GM18526 (cell line): ENCODE results near the gene CDH13.

Experiments used
- POLR2A ChIP-seq: IDR thresholded peaks from 3 replicates; pipeline ENCODE4 v1.6.1; 2011; ENCODE audit not compliant: insufficient read length; ENCODE audit errors: extremely low read depth

CDH13 gene

DNA sequence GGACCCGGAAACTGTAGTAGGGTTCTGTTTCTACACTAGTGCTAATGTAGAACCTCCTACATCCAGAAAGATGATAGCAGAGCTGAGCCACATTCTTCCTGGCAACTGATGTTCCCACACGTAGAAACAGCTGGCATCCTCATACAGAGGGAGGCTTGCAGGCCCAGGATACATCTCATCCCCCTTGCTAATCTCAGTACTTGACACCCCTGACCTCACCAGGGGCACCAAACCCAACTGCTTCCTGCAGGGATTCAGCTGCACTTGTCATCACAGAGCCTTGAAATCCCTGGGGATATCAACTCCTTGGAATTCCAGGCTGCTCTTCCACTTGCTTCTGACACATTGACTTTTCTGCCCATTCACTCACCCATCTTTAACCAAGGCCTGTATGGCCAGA is 1105.8 kb downstream of the CDH13 start:
- TF ChIP-seq POLR2A: no peak

DNA sequence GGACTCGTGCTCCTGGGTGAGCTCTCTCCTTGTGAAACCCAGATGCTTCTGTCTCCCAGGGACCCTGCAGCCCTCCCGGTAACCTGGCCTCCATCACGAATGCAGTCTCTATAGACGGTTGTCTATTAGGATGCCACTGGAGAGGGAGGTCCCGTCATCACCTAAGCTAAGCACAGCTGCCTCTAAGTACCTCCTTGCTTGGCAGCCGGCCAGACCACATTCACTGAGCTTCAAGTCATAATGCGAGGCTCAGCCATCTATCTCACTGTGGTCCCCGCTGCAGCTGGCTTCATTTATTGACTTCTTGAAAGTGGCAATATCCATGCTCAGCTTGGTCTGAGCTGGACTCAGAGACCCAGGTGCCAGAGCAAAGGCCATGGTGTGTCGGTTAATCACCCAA is 1106.5 kb downstream of the CDH13 start:
- no peak for TF ChIP-seq POLR2A

DNA sequence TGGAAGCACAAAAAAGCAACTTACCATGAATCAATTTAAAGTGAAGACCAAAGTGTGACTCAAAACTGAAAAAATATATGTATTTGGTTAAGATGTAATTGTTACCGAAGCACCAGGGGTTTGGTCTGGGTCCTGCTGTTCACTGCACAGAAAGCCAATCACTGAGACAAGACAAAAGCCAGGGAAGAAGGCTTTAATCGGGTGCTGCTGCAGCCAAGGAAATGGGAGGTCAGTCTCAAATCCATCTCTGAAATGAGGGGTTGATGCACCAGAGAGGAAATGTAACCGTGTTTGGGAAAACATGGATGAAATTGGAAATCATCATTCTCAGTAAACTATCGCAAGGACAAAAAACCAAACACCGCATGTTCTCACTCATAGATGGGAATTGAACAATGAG is 1107.4 kb downstream of the CDH13 start:
- no peak for TF ChIP-seq POLR2A

DNA sequence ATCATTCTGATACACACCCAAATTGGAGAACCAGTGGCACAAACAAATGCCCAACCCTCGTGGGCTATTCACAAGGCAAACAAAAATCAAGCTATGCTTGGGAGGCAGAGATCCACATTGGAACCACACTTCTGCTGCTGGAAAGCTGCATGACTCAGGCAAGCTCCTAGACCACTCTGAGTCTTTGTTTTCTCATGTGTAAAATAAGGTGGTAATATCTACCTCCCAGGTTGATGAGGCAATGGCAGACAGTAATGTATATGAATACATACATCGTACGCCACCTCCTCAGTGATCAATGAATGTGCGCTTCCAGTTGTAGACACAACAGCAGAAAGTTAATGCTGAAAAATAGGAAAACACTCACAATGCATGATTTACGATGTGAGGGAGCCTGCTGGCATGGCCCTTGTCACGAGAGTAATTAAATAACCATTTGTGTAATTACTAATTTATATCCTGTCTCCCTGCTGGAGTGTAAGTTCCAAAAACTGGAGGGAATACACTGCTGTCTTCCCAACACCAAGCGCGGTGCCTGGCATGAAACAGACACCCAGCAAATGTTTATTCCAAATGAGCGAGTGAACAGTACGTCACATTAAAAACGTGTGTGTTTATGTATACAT is 1111.1 kb downstream of the CDH13 start:
- no peak for TF ChIP-seq POLR2A

DNA sequence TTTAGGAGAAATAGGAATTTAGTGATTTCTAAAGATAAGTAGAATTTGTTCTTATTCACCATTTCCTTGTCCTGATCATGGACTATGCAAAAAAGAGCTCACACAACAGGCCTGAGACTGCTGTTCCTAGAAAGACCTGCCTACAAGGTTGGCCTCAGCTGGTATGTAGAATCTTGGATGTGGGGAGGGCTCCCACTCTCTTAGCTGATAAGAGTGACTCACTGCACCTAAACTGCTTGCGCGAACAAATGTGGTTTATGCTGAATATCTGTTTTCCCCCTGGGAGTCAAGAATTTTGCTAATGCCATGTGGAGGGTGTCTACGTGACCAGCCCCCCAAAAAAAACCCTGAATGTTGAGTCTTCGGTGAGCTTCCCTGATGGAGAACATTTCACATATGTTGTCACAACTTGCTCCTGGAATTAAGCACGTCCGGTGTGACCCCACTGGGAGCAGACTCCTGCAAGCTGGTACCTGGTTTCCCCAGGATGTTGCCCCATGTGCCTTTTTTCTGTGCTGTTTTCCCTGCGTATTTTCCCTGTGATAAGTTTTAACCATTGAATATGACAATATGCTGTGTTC is 1112.2 kb downstream of the CDH13 start:
- TF ChIP-seq POLR2A: no peak

DNA sequence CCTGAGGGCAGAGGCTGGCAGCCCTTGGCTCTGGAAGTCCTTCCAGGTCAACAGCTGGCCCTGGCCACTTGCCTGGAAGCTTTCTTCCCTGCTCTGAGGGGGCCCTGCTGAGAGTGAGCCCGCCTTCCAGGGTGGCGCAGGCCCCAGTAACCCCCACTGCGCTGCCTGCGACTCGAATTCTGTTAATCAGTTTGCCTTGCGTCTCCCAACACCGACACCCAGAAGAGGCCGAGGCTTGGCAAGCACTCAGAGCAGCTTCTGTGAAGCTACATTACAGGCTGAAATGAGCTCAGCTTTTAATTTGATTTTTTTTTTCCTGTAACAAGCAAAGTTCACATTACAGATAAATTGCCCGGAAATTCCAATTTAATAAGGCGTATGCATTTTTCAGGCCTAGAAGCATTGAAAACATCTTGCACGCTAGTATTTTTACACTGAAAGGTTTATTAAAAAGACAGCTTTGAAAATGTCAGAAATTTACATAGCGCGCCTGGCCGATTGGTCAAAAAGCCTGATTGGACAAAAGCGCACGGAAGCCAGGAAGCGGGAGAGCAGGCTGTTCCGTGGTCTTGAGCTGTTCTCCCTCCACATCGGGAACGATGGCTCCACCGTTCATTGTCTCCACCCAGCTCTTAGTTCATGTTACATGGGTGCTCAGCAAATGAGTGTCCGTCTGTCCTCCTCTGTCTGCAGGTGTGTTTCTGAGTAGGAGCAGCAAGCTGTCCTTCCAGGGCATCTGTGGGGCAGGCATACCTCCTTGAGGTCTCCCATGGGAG is 1115.5 kb downstream of the CDH13 start:
- TF ChIP-seq POLR2A: no peak

DNA sequence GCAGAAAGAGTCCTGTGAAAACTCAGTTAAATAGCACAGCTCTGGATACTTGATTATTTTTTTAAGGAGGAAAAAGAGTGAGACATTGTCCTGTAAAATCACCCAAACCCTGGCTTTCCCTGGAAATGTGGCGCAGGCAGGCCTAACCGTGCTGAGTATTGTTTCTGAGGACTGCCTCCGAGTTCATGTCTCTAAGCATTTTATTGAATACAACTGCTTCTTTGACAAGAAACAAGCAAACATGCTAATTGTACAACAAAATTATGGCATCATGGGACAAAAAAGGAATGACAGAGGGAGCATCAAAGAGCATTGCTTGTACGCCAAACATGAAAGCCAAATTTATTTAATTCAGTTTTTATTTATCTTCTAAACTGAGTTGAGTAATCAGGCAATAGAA is 1116.5 kb downstream of the CDH13 start:
- TF ChIP-seq POLR2A: no peak

DNA sequence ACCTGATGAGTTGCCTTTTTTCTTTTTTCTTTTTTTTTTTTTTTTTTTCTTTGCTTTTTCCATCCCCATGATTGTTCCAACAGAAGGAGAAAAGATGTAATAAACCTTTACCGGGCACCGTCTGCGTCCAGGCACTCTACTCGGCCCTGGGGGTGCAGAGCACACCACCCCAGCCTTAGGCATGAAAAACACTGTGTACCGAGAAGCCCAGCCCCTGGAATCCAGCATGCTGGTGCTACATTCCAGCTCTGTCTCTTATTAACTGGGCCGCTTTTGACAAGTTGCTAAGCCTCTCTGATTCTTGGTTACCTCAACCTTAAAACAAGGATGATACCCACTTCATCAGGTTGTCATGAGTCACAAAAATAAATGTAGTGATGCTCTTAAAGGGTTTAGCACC is 1117.0 kb downstream of the CDH13 start:
- no peak for TF ChIP-seq POLR2A

DNA sequence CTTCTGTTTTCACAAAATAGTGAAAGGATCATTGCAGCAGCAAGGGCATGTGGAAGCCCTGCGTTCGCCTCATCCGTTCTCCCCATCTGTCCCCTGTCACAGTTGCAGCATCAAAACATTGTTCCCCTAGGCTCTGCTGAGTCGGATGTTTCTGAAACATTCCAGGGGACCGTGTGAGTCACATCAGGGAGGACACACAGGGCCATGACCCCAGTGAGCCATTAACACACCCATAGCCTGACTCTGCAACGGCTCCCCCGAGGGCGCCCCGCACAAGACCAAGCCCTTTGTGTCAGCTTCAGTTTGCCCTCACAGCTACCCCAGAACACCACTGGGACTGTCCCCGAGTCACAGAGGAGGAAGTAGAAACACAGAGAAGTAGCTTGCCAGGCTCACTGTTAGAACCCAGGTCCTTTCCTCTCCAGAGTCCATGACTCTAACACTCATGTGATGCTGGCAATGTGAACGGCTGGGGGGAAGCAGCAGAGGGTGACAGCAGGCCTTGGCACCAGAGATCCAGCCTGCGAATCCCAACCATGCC is 1117.7 kb downstream of the CDH13 start:
- no peak for TF ChIP-seq POLR2A

DNA sequence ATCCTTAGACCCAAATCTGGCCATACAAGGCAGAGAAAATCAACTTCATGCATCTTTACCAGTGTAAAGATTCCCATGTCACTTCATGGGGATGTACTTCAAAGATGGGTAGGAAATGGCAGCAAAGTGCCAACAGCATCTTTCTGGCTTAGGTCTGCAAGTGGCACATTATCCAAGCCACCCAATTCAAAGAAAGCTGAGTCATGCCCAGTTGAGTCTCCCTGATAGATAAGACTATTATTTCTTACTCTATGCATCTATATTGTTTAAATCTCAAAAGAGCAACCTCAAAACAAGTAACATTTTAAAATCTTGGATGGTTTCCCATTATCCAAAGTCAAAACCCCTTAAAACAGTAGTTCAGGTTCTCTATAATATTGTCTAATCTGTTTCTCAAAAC is 1119.8 kb downstream of the CDH13 start:
- no peak for TF ChIP-seq POLR2A

DNA sequence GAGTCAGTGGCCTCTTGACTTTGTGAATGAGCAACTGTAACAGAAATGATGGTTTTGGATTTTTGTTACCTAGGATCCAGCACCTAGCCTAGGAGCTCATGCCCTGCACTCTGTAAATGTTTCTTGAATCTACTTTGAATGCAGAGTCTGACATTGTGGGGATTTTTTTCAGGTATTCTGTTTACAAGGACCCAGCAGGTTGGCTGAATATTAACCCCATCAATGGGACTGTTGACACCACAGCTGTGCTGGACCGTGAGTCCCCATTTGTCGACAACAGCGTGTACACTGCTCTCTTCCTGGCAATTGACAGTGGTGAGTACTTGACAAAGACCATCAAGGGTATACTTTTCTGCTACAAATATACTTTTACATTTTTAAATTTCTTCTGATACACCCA is 1121.2 kb downstream of the CDH13 start:
- TF ChIP-seq POLR2A: no peak

DNA sequence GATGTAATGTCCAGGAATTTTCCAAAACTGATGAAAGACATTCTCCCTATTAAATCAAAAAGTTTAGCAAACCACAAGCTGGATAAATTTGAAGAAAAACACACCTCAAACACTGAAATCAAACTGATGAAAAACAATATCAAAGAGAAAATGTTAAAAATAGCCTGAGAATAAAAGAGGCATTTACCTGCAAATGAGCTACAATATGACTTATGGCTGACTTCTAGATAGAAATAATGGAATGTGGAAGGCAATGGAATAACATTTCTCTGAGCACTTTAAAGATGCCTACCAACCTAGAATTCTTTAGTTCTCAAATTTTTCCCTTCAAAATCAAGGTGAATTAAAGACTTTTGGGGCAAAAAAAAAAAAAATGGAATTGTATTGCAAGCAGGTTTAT is 1128.6 kb downstream of the CDH13 start:
- no peak for TF ChIP-seq POLR2A

DNA sequence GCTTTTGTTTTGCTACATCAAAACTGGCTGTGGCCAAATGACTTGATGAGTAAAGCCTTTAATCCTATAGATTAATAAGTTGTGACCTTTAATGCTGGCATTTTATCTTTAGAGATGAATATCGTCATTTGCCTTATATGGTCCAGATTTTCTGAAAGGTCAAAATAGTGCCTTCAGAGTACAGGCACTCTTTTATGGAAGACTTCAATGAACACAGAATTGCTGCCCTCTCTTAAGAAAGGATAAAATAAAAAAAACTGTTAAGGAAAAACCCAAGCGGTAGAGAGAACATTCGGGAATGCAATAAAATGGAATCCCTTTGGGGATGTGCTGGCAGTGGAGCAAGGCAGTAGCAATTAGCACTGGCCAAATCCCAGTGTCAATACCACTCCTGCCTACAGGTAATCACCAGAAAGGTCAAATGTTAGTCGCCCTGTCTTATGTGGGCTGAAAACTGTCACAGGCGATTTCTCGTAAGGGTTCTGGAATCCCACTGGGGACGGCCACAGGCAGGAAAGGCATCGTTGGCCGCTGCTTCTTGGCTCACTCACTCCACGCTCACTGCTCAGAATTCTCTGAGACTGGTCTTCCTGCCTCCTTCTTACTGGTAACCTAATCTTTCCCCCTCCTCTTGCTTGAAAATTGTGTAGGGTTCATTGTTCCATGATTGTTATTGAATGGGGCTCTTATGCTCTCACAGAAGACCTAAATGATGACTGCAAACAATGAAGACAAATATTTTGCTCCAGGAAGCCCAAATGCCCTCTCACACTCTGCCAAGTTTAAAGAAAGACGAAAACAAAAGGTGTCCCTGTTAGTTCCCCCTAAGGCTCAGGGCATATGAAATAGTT is 1135.6 kb downstream of the CDH13 start:
- no peak for TF ChIP-seq POLR2A

DNA sequence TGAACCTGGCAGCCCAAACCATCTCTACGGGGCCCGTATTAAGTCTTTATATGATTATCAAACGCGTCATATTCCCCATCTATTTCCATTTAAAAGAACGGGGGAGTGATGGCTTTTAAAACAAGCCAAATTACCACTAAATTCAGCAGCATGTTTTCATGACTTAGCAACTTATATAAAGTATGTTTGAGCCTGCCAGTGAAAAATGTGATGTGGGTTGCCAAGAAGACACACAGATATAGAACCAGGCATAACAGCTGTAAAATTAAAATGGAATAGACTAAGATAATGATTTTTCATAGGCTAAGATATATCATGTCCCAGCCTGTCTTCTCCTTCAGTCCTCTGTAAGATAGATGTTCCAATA is 1136.2 kb downstream of the CDH13 start:
- no peak for TF ChIP-seq POLR2A

DNA sequence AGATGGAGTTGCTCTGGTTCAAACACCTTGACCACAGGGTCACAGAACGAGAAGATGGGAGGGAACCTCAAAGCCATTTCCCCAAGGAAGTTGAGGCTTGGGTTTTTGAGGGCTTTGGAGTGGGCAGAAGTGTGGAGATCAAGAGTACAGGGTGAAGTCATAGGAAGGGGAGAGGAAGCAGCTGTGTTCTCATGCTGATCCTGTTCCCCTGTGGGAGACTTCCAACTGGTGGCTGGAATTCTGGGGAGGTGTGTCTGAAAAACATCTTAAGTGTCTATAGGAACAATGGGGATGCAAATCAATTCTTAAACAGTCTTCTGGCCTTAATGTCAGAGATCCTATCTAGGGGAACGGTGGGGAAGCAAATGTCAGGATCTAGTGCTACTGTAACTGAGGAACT is 1142.2 kb downstream of the CDH13 start:
- TF ChIP-seq POLR2A: no peak
